Endothelial cell of umbilical vein (primary cell): ENCODE measurements around the gene RNF150.

ENCODE experiments used
- EZH2 ChIP-seq: IDR thresholded peaks from 2 replicates; pipeline ENCODE4 v1.6.1; 2012; ENCODE audit warnings: borderline replicate concordance, low read depth, mild to moderate bottlenecking, moderate library complexity, low read length, inconsistent platforms; ENCODE audit not compliant: severe bottlenecking
- TF ChIP-seq, protein P1 (sequence below), 2 donors: IDR thresholded peaks; 1 replicate in 1 of 2; 2 replicates in 1 of 2; pipeline ENCODE4 v1.5.1; 2011; ENCODE audit warnings: low read length in 2 of 2, mild to moderate bottlenecking in 2 of 2, moderate library complexity in 2 of 2, control low read depth in 1 of 2, inconsistent platforms in 1 of 2, low read depth in 1 of 2; ENCODE audit not compliant: insufficient read depth in 1 of 2; ENCODE audit errors: extremely low read depth in 1 of 2

DNA sequence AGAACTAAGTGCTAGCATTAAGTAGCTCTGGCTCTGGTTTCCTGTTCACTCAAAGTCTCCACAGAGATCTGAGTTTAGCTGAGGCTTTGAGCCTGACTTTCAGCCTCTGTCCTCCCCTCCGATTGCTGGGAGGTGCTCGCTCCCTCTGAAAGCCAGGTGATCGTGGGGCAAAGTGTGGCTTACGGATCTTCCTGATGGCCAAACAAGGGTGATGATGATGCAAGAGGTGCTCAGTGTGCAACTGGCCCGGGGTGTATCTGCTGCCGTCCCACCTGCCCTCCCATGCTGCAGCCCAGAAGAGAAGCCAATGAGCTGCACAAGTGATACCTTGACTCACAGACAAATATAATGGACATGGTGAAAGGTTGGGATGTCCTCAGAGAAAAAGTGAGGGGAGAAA lies 207.9 kb downstream of the RNF150 start:
- TF ChIP-seq, protein P1, sequence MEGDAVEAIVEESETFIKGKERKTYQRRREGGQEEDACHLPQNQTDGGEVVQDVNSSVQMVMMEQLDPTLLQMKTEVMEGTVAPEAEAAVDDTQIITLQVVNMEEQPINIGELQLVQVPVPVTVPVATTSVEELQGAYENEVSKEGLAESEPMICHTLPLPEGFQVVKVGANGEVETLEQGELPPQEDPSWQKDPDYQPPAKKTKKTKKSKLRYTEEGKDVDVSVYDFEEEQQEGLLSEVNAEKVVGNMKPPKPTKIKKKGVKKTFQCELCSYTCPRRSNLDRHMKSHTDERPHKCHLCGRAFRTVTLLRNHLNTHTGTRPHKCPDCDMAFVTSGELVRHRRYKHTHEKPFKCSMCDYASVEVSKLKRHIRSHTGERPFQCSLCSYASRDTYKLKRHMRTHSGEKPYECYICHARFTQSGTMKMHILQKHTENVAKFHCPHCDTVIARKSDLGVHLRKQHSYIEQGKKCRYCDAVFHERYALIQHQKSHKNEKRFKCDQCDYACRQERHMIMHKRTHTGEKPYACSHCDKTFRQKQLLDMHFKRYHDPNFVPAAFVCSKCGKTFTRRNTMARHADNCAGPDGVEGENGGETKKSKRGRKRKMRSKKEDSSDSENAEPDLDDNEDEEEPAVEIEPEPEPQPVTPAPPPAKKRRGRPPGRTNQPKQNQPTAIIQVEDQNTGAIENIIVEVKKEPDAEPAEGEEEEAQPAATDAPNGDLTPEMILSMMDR (IDR thresholded peaks at IDR 0.05; ENCODE audit: extremely low read depth in 1 of 2, insufficient read depth in 1 of 2, low read depth in 1 of 2, low read length in 2 of 2), result no peak
- TF ChIP-seq EZH2, result no peak
